GM18502 (cell line): Measurements from ENCODE around the gene ZNF660.

Experiments
- ATAC-seq: cut with Tn5 transposase; IDR thresholded peaks from one replicate; pipeline ENCODE4 v1.9.1; 2021; ENCODE audit warnings: mild to moderate bottlenecking; ENCODE audit not compliant: unreplicated experiment, poor library complexity

ZNF660 gene

GRCh38 chr3:44624749-44625480, 40.2 kb downstream of the ZNF660 start, which contains the start of gene ZNF197:
Gene ZNF197 (plus strand): TSS chr3:44625036. CDS start chr3:44629155, 4,119 bp downstream.
- peak; percentile 91 for ATAC-seq

- no peak for ATAC-seq
Measured at GRCh38 chr3:44628716-44629115, 44.0 kb downstream of the ZNF660 start.

DNA sequence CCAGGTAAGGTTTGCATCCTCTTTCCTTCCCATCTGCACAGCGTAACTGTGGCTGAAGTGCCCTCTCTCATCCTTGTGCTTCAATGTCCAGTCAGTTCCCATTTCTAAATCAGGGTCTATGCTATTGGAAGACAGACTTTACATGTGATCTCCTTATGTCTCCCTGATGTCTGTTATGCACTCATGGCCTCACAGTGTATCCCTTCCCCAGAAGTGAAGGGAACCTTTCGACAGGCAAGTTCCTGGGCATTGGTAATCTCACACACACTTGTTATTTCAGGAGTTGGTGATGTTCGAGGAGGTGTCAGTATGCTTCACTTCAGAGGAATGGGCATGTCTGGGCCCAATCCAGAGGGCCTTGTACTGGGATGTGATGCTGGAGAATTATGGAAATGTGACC, 47.4 kb downstream of the ZNF660 start:
- ATAC-seq, result no peak

DNA sequence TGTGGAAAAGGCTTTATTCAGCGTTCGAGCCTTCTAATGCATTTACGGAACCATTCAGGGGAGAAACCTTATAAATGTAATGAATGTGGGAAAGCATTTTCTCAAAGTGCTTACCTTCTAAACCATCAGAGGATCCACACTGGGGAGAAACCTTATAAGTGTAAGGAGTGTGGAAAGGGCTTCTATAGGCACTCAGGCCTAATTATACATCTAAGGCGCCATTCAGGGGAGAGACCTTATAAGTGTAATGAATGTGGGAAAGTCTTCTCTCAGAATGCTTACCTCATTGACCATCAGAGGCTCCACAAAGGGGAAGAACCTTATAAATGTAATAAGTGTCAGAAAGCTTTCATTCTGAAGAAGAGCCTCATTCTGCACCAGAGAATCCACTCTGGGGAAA, 57.6 kb downstream of the ZNF660 start:
- ATAC-seq, result no peak

- ATAC-seq, result no peak
Measured at GRCh38 chr3:44643024-44643423, 58.3 kb downstream of the ZNF660 start.

GRCh38 chr3:44647771-44648170, 63.0 kb downstream of the ZNF660 start:
- ATAC-seq, result no peak

GRCh38 chr3:44648564-44649229, 63.9 kb downstream of the ZNF660 start, which contains the start of gene ZNF35:
Gene ZNF35 (plus strand): TSS chr3:44648732. CDS start chr3:44651068, 2,336 bp downstream.
- ATAC-seq, result peak; percentile 95
